Measurements from ENCODE around the gene NCEH1.
"Not testable (repeated sequence)": the region's sequence is repeated elsewhere in the genome, so short reads cannot be mapped to it uniquely, and the experiment has no call there.

Gene NCEH1

DNA sequence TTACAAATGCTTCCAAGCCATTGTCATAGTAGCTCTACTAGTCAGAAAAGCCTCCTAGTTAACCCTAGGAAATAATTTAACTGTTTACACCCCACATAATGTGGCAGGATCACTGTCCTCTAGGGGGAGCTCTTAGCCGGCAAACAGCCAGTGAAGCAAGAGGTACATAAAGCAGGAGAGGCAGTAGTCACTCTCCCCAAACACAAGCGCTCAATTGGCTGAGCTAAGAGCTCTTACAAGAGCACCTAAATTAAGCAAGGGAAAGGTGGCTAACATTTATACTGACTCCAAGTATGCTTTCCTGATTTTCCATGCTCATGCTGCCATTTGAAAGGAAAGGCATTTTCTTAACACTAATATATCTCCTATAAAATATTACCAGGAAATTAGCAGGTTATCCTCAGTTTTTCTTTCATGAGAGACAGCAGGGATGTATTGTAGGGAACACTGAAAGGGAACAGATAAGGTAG, 37.6 kb downstream of the NCEH1 start:
- peak; percentile 70 for DNase-seq

DNA sequence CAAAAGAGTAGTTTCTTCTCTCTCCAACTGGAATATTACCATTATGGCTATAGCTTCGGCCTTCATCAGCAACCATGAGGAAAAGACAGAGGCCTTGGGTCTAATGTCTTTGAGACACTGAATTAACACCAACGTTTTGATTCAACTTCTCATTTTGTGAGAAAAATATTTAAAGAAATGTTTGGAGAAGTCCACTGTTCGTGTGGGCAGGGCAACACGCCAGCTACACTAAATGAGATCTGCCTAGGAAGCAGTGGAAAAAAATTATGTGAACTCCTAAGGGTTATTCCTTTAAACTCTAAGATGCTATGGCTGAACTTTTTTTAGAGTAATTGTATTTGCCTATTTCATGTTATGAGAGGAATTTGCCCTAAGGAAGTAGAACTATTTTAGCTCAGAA, 41.8 kb downstream of the NCEH1 start:
- no peak for DNase-seq

DNA sequence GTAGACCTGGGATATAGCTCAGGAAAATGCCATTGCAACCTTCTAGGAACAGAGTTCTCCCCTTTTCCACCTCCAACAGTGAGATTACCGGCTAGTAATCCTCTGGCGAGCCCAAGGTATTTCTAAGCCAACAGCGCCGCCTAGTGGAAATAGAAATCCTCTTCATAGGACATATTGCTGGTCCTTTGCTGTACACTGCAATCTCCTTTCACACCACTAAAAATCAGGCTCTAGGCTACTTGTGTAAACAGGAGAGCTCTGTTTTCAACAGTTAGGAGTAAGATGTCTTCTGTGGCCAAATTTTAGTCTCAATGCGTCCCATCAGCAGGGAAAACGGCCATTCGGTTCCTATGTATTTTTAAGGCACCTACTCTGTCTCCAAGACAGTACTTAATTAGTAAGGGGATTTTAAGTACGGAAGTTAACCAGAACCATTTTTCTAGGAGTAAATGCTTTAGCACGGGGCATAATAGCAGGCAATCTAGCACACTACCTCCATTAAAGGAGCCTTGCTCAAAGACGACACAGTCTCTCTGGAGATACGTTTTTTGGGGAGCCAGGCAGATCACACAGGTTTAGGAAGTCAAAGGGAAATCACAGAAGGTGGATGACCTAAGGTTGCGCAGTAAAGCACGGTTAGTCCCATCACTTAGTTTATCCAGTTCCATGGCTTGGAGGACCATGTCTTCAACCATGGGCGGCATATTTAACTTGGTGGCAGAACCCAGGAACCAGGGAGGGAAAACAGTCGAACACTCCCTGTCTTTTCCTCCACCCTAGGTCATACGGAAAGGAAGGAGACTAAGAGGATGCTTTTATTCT, 43.8 kb downstream of the NCEH1 start:
- peak; percentile 83 for DNase-seq

DNA sequence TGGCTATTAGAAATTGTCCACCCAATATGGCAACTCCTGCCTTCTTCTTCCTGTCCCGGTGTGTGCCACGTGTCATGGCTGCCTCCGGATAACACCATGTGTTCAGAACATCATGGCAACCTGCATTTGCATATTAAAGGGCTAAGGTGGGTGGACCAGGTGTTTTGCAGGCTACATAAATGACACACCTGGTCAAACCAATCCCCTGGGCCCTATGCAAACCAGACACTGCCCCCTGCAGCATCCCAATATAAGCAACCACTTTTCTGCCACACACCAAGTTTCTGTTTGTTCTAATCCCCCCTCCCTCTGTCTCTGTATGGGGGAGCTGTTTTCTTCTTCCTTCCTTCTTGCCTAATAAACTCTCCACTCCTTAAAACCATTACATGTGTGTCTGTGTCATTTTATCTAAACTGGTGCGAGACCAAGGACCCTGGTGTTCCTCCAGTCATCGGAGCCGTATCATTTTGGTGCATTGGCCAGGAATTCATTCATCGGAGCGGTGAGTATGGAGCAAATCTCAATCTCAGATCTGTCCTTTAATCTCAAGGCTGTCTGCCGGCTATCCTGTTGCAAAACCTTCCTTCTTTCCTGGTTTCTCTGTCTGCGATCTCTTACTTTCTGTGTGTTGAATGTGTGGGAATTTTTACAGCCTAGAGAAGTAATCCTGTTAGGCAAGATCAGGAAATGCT, 44.5 kb downstream of the NCEH1 start:
- no peak for DNase-seq

DNA sequence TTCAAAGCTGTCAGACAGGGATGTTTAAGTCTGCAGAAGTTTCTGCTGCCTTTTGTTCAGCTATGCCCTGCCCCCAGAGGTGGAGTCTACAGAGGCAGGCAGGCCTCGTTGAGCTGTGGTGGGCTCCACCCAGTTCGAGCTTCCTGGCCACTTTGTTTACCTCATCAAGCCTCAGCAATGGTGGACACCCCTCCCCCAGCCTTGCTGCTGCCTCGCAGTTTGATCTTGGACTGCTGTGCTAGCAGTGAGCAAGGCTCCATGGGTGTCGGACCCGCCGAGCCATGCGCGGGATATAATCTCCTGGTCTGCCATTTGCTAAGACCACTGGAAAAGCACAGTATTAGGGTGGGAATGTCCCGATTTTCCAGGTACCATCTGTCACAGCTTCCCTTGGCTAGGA, 45.4 kb downstream of the NCEH1 start:
- not testable (repeated sequence) for DNase-seq

DNA sequence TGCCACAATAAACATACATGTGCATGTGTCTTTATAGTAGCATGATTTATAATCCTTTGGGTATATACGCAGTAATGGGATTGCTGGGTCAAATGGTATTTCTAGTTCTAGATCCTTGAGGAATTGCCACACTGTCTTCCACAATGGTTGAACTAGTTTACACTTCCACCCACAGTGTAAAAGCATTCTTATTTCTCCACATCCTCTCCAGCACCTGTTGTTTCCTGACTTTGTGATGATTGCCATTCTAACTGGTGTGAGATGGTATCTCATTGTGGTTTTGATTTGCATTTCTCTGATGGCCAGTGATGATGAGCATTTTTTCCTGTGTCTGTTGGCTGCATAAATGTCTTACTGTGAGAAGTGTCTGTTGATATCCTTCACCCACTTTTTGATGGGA, 50.4 kb downstream of the NCEH1 start:
- not testable (repeated sequence) for DNase-seq

DNA sequence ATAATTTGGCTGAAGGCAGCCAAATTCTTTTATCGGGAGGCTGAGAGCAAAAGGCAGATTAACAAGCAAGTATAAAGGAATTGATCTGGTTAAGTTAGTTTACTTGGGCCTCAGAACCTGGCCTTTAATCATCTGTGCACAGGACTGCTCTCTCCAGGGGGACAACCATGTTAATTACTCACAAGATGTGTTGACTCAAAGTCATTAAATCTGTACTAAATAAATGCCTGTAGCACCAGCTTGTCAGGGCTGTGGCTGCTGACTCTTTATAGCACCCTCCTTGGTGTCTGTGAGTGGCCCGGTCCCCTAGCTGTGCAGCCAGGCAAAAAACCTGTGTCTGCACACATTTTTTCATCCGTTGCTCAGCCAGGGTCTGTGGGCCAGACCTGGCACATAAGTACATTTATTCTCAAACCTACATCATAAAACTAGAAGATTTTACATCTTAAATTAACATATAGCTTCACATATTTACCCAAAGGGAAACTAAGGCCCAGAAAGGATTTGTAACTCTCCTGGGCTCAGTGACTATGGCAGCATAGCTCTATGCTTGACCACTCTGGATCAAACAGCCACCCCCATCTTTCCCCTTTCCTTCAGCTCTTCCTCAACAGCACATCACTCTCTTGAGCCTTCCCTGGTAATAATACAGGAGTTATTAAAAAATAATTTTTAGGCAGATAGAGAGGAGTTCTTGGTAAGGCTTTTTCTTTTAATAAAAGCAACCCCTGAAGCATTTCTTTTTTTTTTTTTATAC, 51.4 kb downstream of the NCEH1 start:
- DNase-seq: peak; percentile 40

DNA sequence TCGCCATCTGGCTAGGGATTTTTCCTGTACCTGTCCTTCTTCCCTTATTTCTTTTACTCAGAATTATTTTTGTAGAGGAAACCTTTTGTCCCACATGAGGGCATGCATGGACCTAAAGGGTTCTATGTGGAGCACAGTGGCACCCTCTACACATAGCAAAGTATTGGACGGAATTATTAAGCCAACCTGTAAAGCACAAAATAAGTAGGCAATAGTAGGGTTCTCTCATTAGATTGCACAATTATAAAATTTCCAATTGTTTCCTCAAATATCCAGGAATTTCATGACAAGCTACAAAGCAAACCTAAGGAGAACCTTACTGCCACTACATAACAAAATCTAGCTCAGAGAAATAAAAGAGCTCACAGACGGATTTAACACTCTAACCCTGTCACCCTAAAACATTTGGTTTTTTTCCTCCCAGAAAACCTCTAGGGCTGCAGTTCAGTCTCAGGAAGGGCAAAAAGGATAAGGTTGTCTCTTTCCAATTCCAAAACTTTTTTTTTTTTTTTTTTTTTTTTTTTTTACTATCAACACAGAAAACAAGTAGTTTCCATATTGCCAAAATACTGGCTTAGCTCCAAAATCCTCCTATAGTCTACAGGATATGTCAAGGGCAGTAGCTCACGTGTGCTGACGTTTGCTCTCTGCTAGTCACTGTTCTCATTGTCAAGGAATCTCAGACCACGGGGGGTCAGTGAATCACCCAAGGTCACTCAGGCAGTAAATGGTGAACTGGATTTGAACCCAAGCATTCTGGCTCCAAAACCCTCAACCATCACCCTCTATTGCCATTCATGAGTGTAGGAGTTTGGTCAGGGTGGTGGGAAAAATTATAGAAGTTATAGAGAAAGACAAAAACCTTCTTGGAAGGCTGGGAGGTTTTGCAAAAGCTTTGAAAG, 52.3 kb downstream of the NCEH1 start:
- DNase-seq: peak; percentile 98

DNA sequence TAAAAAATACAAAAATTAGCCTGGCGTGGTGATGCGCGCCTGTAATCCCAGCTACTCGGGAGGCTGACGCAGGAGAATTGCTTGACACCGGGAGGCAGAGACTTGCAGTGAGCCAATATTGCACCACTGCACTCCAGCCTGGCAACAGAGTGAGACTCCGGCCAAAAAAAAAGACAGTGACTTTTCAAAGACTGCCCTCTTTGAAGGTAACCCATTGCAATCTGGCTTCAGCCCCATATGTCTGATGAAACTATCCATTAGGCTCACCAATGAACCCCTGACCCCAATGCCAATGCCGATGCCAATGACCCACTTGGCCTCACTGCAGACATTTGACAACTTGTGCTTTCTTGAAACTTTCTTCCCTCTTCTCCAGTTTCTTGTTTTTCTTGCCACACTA, 54.3 kb downstream of the NCEH1 start:
- no peak for DNase-seq

DNA sequence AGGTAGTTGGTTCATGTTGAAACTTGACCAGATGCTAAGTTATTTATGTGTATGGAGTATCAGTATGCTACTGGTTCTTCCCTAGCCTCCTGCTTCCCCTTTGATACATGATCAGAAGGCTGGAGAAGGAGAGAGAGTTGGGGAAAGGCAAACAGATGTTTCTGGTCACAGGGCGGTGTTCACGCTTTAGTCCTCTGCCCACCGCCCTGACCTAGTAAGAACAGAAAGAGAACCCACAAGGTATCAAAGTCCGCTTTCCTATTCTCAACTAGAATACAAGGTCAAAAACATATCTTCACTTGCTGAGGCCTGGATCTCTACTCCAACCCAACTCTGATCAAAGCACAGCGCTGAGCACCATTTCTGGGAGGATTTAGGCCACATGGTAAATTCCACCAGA, 55.5 kb downstream of the NCEH1 start:
- no peak for DNase-seq

DNA sequence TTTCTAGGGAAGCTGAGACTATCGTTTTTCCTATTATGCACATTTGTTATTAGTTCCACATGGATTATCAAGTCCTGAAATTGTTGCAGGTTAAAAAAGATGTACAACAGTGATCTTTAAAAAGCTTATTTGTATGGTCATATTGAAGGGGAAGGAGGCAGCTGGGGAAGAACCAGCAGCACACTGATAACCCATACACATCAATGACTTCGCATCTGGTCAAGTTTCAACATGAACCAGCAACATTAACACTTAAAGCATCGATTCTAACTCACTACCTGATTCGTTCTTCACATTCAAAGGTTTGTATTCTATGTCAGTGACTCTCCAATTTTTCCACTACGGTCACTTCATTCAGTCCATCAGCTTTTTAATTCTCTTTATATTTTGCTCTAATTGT, 56.4 kb downstream of the NCEH1 start:
- no peak for DNase-seq

DNA sequence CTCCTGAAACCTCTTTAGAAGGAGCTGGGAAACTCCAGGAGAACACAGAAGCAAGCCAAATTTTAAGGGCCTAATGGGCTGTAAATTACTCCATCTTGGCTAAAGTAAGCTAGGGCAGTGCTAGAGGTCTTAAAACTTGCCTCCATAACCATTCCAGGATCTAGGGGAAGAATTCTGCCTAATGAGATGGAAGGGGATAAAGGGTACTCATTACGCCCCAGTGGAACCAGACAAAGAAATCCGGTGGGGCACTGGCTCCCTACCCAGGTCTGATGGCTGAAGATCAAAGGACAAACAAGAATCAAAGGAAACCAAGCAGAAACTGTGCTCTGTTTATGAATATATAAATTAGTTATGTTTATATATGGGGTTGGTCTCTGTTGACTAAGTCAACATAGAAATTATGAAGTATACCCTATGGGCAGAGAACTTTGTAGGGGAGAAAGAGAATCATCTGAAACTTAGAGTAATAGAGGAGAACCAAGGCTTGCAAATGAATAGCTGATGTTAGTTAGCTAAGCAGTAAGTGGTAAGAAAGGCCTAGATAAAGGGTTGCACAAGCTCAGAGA, 57.8 kb downstream of the NCEH1 start:
- no peak for DNase-seq

DNA sequence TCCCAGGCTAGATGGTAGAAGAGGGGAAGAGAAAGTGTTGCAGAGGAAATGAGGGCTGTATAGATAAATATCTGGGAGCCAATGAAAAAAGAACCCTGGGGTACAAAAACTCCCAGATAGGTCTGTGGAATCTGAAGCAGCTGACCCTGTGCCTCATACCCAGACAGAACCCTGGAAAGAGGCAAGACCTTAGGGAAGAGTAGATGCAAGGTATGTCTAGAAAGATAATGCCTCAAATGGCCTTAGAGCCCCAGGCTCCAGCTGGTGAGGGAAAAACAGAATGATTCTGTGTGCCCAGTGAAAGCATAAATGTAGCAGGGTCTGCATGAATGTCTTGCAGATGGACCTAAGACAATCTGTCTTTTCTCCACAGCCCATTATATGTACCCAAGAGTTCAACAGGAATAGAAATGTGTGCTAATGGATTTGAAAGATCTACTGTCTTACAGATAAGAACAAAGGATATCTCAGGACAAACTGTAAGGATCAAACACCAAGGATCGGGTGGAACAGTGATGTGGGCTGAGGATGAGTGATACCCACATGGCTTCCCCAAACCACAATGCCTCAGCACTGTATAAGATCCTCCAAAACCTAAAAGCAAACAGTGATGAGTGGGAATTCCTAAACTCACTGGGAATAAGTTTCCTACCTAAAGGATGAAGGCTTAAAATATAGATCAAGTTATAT, 58.8 kb downstream of the NCEH1 start:
- no peak for DNase-seq

DNA sequence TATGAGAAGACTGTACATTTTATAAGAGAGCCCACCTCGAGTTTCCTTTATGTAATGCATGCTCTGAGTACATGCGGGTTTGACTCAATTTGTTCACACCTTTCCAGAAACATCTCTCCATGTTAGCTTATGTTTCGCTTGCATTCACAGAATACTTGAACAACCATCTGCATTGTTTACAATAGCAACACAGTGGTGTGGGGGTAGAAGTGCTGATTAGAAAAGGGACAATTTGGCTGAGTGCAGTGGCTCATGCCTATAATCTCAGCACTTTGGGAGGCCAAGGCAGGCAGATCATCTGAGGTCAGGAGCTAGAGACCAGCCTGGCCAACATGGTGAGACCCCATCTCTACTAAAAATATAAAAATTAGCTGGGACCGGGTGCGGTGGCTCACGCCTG, 60.9 kb downstream of the NCEH1 start:
- no peak for DNase-seq

DNA sequence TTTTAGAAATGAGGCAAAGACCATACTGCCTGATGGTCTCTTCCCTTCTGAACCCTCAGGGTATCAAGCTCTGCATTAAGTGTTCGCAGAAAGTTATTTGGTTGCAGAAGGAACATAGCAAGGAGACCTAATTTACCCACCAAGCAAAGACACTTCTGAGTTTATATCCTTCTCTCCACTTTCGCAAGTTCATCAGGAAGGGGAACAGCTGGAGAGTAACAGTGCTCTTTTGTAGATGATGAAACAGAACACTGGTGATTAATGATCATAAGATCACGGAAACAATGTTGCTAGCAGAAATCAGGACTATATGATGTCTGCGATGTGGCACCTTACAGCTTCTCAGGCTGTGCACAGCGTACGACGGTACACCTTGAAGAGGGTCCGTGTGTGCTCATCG, 62.1 kb downstream of the NCEH1 start:
- peak; percentile 46 for DNase-seq

DNA sequence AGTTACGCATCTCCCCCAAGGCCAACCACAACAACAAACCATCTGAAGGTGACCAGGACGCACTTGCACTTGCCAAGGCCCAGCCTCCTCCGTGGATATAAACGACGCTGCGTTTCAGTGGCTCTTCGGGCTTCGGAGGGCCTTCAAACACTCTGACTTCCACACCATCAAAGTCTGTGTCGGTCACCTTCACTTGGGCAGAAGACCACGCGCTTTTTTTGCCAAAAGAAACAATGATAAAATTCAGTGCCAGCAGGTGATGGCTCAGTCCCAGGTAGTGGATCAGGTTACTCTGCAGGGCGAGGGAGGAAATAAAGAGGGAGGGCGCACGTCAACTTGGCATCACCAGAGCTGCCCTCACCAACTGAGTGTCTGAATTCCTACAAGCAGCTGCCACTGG, 63.0 kb downstream of the NCEH1 start:
- DNase-seq: no peak

DNA sequence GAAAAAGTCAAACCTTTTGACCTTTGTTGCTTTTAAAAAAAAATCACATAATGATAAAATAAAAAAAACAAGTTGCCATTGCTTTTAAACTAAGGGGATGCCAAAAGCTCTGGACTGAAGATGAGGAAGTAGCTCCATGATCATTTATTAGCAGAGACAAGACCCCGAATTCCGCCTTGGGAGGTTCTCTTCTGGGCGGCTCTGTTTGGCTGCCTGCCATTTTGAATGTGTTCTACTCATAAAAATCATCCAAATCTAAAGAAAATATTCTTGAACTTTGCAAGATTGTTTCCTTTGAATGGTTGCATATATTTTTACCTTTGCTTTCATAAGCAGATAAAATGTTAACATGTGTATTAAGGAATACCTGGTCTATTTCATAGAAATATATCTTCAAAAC, 63.8 kb downstream of the NCEH1 start:
- no peak for DNase-seq

DNA sequence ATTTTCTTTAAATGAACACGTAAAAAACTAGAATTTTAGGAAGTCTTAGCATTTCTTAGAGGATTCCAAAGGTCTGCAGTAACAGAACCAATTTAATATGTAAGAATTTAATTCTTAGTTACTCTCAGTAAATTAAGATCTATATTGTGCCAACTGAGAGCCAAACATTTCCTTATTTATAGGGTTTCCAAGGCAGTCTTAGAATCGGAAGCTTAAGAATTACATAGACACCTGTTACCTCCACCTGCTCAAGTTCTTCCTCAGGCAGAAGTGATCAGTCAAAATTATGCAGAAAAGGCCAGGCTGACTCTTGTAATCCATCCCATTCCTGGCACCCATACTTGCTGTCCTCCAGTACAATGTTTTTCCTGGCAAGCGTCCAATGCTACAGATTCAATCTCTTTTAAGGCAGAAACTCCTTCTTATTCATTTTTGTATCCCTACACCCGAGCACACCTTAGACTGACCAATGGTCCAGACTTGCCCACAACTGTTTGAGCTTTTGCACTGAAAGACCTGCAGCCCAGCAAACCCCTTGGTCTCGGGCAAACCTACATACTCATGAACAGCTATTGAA, 64.3 kb downstream of the NCEH1 start:
- peak; percentile 64 for DNase-seq

DNA sequence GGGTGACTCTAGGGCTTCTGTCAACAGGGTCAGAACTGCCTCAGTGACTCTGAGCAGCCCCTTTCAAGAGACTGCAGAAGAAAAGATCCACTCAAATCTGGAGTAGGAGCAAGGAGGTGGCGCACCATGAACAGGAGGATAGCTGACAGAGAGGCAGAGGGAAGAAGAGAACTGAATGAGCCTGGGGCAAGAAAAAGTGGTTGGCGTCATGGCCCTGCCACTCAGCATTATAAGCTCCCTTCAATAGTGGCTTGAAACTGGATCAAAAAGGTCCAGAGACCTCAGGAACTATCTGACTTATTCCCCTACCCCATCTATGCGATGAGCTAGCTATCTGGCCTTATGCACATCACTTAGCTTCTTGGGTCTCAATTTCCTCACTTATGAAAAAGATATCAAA, 66.6 kb downstream of the NCEH1 start:
- DNase-seq: no peak

DNA sequence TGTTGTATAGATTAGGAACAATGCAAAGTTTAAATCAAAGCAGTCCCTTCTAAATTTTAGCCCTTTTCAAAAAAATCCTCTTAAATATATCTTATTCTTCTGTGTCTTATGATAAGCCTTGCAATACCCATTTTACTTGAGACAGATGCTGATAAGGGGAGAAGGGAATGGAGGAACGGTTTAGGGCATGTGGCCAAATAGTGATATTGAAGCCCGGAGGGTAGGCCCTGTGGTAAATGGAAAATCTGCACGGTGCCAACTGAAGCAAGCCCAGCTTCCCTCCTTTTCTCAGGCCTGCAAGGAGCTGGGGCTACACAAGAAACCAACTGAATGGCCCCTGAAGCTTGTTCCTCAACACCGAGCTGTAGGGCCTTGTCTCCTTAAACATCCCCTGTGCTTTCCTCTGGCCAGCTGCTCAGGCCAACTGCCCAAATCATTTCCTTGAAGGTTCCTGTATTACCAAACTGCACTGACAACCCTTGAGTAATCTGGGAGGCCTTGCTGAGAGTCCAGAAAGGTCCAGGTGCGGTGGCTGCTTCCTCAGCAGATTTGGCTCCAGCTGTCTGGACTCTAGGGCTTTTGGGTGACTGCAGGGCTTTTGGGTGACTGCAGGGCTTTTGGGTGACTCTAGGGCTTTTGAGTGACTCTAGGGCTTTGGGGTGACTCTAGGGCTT, 67.2 kb downstream of the NCEH1 start:
- DNase-seq: no peak

DNA sequence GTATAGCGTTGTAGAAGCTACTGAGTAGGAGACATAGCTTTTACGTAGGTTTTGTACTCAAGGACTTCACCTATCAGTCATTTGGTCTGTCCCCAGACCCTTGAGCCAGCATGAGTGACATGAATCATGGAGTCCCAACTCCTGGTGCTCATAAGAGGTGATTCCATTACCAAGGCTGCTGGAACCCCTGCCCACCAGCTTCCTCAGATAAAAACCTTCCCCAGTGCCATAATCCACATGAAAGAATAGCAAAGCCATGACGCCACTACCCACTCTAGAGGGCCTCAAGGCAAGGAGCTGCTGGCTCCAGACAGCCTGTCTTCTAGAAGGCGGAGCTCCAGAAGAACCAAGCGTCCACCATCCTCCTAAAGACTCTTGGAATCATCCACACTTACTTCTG, 69.6 kb downstream of the NCEH1 start:
- no peak for DNase-seq

All from fibroblast of upper back skin (primary cell).